HG02571 (cell line): ENCODE measurements around the gene PITX2.

ENCODE experiments used
- ATAC-seq: cut with Tn5 transposase; IDR thresholded peaks from one replicate; pipeline ENCODE4 v1.9.1; 2021; ENCODE audit warnings: mild to moderate bottlenecking, moderate library complexity; ENCODE audit not compliant: unreplicated experiment

The PITX2 gene

GRCh38 chr4:110624904-110625494 lies 2.1 kb upstream of the PITX2 start:
- ATAC-seq = no peak

- no peak for ATAC-seq
These were observed 1.5 kb upstream of the PITX2 start for GRCh38 chr4:110624398-110624780.

- ATAC-seq = no peak
These were observed 981 bp upstream of the PITX2 start for GRCh38 chr4:110623718-110624397.

- no peak for ATAC-seq
These were observed 782 bp downstream of the PITX2 start for GRCh38 chr4:110621839-110622751.

GRCh38 chr4:110621328-110621812 lies 1.5 kb downstream of the PITX2 start:
- no peak for ATAC-seq

GRCh38 chr4:110620691-110621327 lies 2.1 kb downstream of the PITX2 start:
- ATAC-seq = no peak

GRCh38 chr4:110620322-110620690 lies 2.6 kb downstream of the PITX2 start:
- ATAC-seq = no peak

GRCh38 chr4:110619463-110620247 lies 3.2 kb downstream of the PITX2 start:
- no peak for ATAC-seq

- ATAC-seq = no peak
These were observed 4.1 kb downstream of the PITX2 start for GRCh38 chr4:110618581-110619462.

GRCh38 chr4:110617646-110618580 lies 5.0 kb downstream of the PITX2 start:
- no peak for ATAC-seq

GRCh38 chr4:110617075-110617640 lies 5.7 kb downstream of the PITX2 start:
- ATAC-seq = no peak

- no peak for ATAC-seq
These were observed 6.4 kb downstream of the PITX2 start for GRCh38 chr4:110616238-110617074.

GRCh38 chr4:110615353-110616237 lies 7.3 kb downstream of the PITX2 start:
- no peak for ATAC-seq

GRCh38 chr4:110614976-110615352 lies 7.9 kb downstream of the PITX2 start:
- no peak for ATAC-seq

- ATAC-seq = no peak
These were observed 8.5 kb downstream of the PITX2 start for GRCh38 chr4:110614173-110614963.
